Measurements from ENCODE around the gene RFX7.

RFX7 gene

GRCh38 chr15:56241374-56242105 lies 2.1 kb downstream of the RFX7 start:
- Histone ChIP-seq H3K9me3 (ENCODE audit: insufficient read depth, low read length, severe bottlenecking) (no peaks in the 10 kb centered on the region), H3K4me1 (ENCODE audit: insufficient read depth, low read length) (peaks cover 45% of the 10 kb centered on the region), H3K36me3 (ENCODE audit: insufficient read depth, low read length) (peaks cover 31% of the 10 kb centered on the region), H3K27ac (ENCODE audit: low read length) (peak overlapping the region; percentile 97; the same call in 1 of the 2 replicates), H3K4me2 (ENCODE audit: insufficient read depth, low read length) (peak overlapping the region; percentile 78), H3K9ac (ENCODE audit: low read depth, low read length) (peak overlapping the region; percentile 87), H4K20me1 (ENCODE audit: insufficient read depth, low read length) (peaks cover 5% of the 10 kb centered on the region; the same call in 1 of the 2 replicates), H2AFZ (ENCODE audit: low read depth, low read length) (no peak overlapping the region), H3K4me3 (ENCODE audit: low read depth in 1 of 2, low read length in 2 of 2) (peak overlapping the region; percentile 62 to 63), H3K79me2 (ENCODE audit: insufficient read depth, low read length) (peaks cover 87% of the 10 kb centered on the region), H3K27me3 (ENCODE audit: insufficient read depth, low read length, poor library complexity) (no peaks in the 10 kb centered on the region)
- TF ChIP-seq EZH2 (IDR thresholded peaks at IDR 0.05; ENCODE audit: borderline replicate concordance, low read depth, low read length, severe bottlenecking) (no peak), CTCF (IDR thresholded peaks at IDR 0.05; ENCODE audit: borderline replicate concordance, extremely low read depth, low read length, poor library complexity, severe bottlenecking) (no peak)
- ATAC-seq (ENCODE audit: insufficient read depth, low read depth), result no peak
- no peak for DNase-seq

GRCh38 chr15:56240390-56240789 lies 3.3 kb downstream of the RFX7 start:
- H4K20me1 ChIP-seq (ENCODE audit: insufficient read depth, low read length), result peaks cover 5% of the 10 kb centered on the region; the same call in 1 of the 2 replicates
- peaks cover 96% of the 10 kb centered on the region for H3K79me2 ChIP-seq (ENCODE audit: insufficient read depth, low read length)
- peak overlapping the region in 1 of 2 experiments; percentile 32; a peak in 1 of 4 replicates for H3K4me3 ChIP-seq (ENCODE audit: low read depth in 1 of 2, low read length in 2 of 2)
- peaks cover 42% of the 10 kb centered on the region for H3K36me3 ChIP-seq (ENCODE audit: insufficient read depth, low read length)
- H3K9ac ChIP-seq (ENCODE audit: low read depth, low read length), result no peak overlapping the region
- no peak overlapping the region for H2AFZ ChIP-seq (ENCODE audit: low read depth, low read length)
- peak overlapping the region; percentile 78; the same call in 1 of the 2 replicates for H3K4me2 ChIP-seq (ENCODE audit: insufficient read depth, low read length)
- peaks cover 35% of the 10 kb centered on the region for H3K4me1 ChIP-seq (ENCODE audit: insufficient read depth, low read length)
- no peak for TF ChIP-seq EZH2 (IDR thresholded peaks at IDR 0.05; ENCODE audit: borderline replicate concordance, low read depth, low read length, severe bottlenecking)
- no peak for TF ChIP-seq CTCF (IDR thresholded peaks at IDR 0.05; ENCODE audit: borderline replicate concordance, extremely low read depth, low read length, poor library complexity, severe bottlenecking)
- no peak overlapping the region for H3K27ac ChIP-seq (ENCODE audit: low read length)
- peaks cover 7% of the 10 kb centered on the region for H3K9me3 ChIP-seq (ENCODE audit: insufficient read depth, low read length, severe bottlenecking)
- DNase-seq, result no peak
- H3K27me3 ChIP-seq (ENCODE audit: insufficient read depth, low read length, poor library complexity), result no peaks in the 10 kb centered on the region
- no peak for ATAC-seq (ENCODE audit: insufficient read depth, low read depth)

- DNase-seq (no peak), ATAC-seq (ENCODE audit: insufficient read depth, low read depth) (no peak)
- TF ChIP-seq CTCF (IDR thresholded peaks at IDR 0.05; ENCODE audit: borderline replicate concordance, extremely low read depth, low read length, poor library complexity, severe bottlenecking), result no peak
- TF ChIP-seq EZH2 (IDR thresholded peaks at IDR 0.05; ENCODE audit: borderline replicate concordance, low read depth, low read length, severe bottlenecking), result no peak
- peaks cover 17% of the 10 kb centered on the region for H3K4me1 ChIP-seq (ENCODE audit: insufficient read depth, low read length)
- H3K4me2 ChIP-seq (ENCODE audit: insufficient read depth, low read length), result no peak overlapping the region
- no peak overlapping the region for H3K4me3 ChIP-seq (ENCODE audit: low read depth in 1 of 2, low read length in 2 of 2)
- H2AFZ ChIP-seq (ENCODE audit: low read depth, low read length), result no peak overlapping the region
- H3K9me3 ChIP-seq (ENCODE audit: insufficient read depth, low read length, severe bottlenecking), result peaks cover 41% of the 10 kb centered on the region
- peaks cover 100% of the 10 kb centered on the region for H3K79me2 ChIP-seq (ENCODE audit: insufficient read depth, low read length)
- H3K27me3 ChIP-seq (ENCODE audit: insufficient read depth, low read length, poor library complexity), result no peaks in the 10 kb centered on the region
- H3K27ac ChIP-seq (ENCODE audit: low read length), result no peak overlapping the region
- no peaks in the 10 kb centered on the region for H4K20me1 ChIP-seq (ENCODE audit: insufficient read depth, low read length)
- H3K9ac ChIP-seq (ENCODE audit: low read depth, low read length), result no peak overlapping the region
- H3K36me3 ChIP-seq (ENCODE audit: insufficient read depth, low read length), result peaks cover 84% of the 10 kb centered on the region
Observed at GRCh38 chr15:56236197-56236596, 7.5 kb downstream of the RFX7 start.

Data from DND-41 (cell line).